Measurements from ENCODE around the gene FRAS1.

- TF ChIP-seq GATA3 (IDR thresholded peaks at IDR 0.05; ENCODE audit: low read depth, low read length): no peak
- TF ChIP-seq GATA2 (IDR thresholded peaks at IDR 0.05; ENCODE audit: low read depth, low read length): no peak
Observed at GRCh38 chr4:78219825-78220224, 162.7 kb downstream of the FRAS1 start.
